Islet of Langerhans (tissue), 1 donor: Measurements from ENCODE around the gene SRD5A3.
"Not testable (repeated sequence)": the region's sequence is repeated elsewhere in the genome, so short reads cannot be mapped to it uniquely, and the experiment has no call there.

Source experiments
- FAIRE-seq: peaks from one replicate; lab custom pipeline; 2011; peaks lifted over from hg19 to GRCh38; lab: Jason Lieb, UNC

The SRD5A3 gene

DNA sequence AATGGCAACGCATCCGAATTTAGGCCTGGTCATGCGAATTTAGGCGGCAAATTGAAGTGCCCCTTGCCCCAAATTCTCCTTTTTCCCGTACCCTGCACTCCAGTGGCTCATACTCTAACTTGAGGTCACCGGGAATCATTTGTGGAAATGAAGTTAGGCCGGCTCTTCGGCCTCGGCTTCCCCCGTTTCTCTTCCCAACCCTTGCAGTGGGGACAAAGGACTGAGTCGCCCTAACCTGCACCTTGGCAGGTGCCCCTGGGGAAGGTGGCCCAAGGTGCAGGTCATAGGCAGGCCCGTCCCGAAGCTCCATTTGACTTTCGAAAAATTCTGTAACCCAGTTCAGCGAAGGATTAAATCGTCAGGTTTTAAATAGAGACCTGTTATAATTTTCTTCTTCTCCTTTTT lies 811 bp downstream of the SRD5A3 start:
- FAIRE-seq, result no peak

DNA sequence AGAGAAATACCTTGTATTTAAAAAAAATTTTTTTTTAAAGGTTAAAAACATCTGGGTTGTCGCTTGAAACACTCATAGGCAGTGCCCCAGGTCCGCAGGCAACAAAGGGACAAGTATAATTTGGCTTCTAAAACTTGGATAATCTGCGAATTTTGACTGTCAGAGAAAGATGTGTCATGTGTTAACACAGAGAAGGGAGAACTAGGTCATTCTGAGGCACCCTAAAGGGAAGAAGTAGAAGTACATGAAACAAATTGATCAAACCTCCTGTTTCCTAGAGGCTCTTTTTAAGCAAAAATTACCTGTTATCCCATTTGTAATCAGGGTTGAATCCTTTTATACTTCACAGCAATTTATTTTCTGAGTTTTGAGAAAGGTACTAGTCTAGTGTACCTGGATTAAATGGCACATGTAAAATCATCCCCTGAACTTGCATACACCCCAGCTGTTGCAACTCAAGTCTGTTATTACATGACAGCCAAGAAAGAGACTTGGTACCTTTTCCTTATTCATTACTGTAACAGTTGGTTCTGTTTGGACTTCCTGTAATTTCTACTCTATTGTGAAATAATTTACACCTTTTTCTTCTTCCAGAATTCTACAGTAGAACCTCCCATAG lies 1.7 kb downstream of the SRD5A3 start:
- no peak for FAIRE-seq

DNA sequence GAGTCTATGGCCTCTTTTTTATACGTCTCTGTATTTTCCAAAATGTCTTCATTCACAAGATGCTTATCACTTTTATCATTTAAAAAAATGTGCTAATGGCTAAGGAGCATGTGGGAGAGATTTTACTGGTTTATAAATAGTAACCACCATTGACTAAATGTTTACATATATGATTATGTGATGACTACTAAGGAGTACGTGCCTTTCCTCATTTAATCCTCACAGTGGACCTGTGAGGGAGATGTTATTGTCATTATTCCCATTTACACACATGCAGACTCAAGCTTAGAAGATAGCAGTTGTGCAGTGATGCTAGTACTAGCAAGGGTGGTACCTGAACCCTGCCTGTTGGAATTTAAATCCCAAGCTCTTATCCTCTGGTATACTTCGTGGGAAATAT lies 2.4 kb downstream of the SRD5A3 start:
- no peak for FAIRE-seq

DNA sequence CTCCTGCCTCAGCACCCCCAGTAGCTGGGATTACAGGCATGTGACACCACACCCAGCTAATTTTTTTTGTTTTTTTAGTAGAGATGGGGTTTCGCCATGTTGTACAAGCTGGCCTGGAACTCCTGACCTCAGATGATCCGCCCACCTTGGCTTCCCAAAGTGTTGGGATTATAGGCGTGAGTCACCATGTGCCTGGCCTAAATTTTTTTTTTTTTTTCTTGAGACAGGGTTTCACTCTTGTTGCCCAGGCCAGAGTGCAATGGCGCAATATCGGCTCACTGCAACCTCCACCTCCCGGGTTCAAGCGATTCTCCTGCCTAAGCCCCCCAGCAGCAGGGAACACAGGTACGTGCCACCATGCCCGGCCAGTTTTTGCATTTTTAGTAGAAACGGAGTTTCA lies 4.8 kb downstream of the SRD5A3 start:
- FAIRE-seq, result not testable (repeated sequence)

DNA sequence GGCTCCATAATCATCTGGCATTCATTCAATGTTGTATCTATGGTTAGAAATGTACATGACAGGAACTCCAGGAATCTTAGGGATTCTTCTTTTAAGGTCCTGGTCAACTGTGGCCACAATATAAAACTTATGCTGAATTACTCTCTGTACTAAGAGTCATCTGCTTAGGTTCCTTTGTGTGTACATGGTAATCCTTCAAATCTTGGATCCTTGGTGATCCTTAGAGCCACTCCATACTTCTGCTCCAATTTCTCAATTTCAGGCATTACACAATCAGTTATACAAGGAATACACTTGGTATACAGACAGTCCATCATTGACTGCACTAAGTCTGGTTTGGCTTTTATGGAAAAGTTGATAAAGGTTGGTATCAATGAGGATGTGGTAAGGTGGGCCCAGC lies 5.8 kb downstream of the SRD5A3 start:
- FAIRE-seq, result no peak

DNA sequence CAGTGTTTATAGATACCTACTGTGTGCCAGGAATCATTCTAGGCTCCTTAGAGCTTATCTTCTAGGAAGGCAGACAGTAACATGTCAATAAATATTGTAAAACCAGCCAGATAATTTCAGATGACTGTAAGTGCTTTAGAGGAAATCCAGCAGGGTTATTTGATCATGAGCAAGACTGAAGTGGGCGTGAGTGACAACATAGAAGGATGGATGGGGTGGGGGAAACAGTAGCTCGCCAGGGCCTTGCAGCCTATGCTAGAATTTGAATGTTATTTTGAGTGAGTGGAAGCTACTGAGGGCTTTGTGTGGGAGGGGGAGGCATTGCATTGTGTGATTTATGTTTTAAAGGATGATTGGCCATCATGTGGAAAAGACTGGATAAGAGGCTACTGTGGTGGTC lies 6.7 kb downstream of the SRD5A3 start:
- no peak for FAIRE-seq

DNA sequence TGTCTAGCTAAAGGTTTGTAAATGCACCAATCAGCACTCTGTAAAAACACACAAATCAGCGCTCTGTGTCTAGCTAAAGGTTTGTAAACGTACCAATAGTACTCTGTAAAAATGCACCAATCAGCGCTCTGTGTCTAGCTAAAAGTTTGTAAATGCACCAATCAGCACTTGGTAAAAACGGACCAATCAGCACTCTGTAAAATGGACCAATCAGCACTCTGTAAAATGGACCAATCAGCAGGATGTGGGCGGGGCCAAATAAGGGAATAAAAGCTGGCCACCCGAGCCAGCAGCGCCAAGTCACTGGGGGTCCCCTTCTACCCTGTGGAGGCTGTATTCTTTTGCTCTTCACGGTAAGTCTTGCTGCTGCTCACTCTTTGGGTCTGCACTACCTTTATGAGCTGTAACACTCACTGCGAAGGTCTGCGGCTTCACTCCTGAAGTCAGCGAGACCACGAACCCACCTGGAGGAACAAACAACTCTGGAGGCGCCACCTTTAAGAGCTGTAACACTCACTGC lies 7.2 kb downstream of the SRD5A3 start:
- FAIRE-seq, result not testable (repeated sequence)

DNA sequence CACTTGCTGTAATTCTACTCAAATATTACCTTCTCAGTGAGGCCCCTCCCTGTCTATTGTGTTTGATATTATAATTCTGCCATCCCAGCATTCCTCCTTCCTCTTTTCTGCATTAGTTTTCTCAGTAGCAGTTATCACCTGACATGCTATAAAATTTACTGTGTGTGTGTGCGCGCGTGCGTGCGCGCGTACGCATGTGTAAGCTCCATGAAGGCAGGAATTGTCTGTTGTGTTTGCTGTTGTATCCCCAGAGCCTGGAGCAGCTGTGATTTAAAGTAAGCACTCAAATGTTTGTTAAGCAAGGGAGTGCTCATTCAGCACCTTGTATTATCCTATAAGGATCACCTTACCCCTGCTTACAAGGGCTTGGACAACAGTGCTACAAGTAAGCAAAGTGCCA lies 8.6 kb downstream of the SRD5A3 start:
- FAIRE-seq, result no peak

DNA sequence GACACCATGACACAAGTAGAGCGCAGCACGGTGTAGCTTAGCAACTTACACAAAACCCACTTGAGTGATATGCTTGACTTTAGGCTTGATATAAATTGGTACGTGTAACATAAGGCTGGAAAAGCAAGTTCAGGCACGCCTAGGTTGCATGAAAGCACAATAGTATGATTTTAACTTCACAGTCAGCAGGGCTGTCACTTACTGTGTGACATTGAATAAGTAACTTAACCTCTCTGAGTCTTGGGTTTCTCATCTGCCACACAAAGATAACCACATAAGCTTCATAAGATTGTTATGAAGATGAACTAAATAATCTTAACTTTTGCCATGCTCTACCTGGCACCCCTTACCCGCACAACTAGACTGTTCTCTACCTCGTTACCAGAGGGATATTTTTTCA lies 9.5 kb downstream of the SRD5A3 start:
- no peak for FAIRE-seq

DNA sequence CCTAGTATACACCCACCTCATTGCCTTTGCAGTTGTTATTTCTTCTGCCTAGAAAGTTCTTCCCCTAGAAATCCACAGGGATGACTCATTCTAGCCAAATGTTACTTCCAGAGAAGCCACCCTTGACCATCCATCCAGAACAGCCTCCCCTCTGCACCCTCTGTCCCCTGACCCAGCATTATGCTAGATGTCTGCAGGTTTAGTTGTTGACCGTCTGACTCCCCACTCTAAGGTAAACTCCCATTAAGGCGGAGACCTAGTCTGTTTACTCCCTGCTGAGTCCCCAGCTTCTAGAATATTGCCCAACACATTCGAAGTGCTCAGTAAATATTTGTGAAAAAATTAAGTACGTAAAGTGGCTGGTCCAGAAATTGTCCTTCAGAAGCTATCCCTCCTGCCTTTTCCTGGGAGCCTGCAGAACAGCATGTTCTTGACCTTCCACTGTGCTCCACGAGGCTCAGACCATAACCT lies 11.0 kb downstream of the SRD5A3 start:
- FAIRE-seq, result no peak

DNA sequence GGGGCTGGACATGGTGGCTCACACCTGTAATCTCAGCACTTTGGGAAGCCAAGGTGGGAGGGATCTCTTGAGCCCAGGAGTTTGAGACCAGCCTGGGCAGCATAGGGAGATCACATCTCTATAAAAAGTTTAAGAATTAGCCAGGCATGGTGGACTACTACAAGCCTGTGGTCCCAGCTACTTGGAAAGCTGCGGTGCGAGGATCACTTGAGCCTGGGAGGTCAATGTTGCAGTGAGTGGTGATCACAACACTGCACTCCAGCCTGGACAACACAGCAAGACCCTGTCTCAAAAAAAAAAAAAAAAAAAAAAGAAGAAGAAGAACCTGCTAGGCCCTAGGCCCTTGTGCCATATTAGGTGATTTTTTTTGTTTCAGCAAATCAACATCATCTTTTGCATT lies 12.2 kb downstream of the SRD5A3 start:
- FAIRE-seq, result no peak

DNA sequence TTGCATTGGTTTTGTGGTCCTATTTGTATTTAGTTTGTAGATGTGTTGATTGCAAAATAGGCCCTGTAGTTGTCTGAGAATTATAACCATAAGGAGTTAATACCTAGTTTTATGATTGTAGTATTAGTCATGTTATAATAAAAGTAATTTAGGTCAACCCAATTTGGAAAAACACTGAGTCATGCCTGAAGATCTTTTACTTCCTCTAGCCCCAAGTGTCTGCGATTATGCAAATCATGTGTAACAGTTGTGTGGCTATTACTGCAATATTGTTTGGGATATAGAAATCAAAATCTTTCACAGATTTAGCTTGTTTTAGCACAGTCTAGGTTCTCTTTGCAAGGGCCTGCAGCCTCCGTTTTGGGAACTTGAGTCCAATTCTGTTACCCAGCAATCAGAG lies 12.6 kb downstream of the SRD5A3 start:
- FAIRE-seq, result peak; percentile 75

DNA sequence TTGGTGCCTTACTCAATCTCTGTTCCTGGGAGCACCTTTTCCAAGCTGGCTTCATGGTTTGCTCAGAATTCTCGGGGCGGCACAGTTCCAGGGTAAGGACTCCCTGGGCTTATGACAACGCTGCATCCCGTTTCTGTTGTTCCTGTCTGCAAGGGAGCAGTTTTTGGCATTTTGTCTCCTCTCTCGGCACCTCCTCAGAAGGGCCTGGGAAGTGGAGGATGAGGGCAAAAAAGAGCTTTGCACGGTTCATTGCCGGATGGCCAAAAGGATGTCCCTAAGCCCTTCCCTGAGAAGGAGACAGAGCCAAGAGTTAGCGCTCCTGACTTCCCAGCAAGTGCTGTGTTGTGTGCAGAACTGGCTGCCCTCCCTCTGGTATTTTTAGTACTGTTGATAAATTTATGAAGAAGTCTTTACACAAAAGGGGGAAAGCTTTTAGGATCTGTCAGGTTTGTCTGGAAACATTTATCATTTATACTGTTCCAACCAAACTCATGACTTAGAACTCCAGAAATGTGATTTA lies 13.4 kb downstream of the SRD5A3 start:
- no peak for FAIRE-seq

DNA sequence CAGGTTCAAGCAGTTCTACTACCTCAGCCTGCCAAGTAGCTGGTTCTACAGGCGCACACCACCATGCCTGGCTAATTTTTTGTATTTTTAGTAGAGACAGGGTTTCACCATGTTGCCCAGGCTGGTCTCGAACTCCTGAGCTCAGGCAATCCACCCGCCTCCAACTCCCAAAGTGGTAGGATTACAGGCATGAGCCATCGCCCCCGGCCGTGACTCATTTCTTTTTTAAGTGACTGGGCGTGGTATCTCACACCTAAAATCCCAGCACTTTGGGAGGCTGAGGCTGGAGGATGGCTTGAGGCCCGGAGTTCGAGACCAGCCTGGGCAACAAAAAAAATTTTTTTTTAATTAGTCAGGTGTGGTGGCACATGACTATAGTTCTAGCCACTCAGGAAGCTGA lies 16.9 kb downstream of the SRD5A3 start:
- not testable (repeated sequence) for FAIRE-seq

DNA sequence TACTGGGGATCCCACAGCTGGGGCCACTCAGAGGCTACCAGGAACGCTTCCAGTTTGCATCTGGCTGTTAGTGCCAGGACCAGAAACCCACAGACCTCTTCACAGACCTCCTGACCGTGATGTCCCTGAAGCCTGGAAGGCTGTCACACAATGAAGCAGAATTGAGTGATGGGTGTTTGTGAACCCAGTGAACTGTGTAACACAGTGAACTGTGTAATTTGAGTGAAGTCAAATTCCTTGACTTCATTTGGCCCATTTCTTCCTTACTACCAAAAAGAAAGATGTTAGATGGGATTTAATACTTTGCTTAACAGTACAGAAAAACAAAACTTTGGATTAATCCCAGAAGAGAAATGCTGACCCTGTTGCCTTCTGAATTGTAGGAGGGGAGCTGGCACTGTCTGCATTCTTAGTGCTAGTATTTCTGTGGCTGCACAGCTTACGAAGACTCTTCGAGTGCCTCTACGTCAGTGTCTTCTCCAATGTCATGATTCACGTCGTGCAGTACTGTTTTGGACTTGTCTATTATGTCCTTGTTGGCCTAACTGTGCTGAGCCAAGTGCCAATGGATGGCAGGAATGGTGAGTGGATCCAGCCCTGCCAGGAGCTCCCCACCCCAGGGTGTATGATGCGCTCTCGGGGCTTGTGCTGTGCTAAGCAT lies 17.8 kb downstream of the SRD5A3 start:
- FAIRE-seq, result no peak

DNA sequence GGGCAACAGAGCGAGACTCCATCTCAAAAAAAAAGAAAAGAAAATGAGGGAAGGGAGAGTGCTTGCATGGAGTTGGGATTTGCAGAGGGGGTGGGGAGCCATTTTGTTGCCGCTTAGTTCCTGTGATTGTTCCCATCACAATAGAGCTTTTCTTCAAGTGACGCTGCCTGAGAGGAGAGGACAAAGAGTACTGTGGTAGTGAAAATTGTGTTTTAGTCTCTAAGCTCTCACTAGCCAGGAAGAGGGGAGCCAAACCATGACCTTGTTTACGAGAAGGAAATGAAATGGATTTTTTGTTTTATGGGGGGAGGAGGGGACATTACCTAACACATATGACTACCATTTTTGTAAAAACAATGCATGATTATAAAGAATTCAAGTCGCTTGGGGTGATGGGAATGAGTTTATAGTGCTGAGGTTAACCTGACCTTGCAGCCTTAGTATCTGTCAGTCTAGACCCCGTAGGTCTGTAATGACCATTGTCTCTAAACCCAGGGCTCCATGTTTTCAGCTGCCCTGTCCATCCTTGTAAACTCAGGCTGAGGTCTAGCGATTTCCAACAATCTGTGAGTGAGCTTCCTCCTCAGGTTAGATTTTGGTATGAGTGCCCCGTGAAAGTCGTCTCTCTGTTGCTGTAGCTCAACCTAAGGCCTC lies 18.8 kb downstream of the SRD5A3 start:
- no peak for FAIRE-seq

DNA sequence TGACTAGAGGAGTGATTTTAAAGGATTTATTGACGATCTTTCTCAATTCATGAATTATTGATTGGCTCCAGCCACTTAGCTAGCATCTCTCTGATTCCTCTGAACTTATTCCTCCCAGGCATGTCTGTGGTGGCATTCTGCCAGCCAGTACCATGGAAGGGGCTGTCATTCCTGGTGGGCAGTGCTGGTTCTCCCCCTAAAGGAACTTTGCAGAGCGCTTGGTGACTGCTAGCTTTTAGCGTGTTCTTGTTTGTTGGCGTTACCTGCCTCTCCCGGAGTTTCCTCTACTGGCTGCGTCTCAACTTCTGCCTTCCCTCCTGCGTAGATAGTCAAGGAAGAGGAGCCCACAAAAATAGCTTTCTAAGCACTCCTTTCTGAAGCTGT lies 19.3 kb downstream of the SRD5A3 start:
- FAIRE-seq, result no peak

DNA sequence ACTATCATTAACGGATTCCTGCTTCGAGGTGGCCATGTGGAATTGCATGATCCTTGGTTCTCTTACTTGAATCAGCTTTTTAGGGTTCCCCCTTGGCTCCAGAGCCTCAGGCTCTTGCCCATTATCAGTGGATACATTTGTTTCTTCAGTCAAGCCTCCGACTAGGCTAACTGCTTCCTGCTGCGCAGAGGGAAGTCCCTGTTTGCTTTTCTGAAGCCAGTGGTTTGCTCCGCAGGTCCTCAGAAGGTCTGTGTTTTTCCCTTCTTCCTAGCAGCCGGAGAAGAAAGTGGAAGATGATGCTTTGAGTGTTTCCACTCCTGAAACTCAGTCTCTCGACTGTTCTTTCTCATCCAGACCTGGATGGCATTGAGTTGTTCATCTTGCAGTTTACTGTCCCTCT lies 20.6 kb downstream of the SRD5A3 start:
- FAIRE-seq, result no peak

DNA sequence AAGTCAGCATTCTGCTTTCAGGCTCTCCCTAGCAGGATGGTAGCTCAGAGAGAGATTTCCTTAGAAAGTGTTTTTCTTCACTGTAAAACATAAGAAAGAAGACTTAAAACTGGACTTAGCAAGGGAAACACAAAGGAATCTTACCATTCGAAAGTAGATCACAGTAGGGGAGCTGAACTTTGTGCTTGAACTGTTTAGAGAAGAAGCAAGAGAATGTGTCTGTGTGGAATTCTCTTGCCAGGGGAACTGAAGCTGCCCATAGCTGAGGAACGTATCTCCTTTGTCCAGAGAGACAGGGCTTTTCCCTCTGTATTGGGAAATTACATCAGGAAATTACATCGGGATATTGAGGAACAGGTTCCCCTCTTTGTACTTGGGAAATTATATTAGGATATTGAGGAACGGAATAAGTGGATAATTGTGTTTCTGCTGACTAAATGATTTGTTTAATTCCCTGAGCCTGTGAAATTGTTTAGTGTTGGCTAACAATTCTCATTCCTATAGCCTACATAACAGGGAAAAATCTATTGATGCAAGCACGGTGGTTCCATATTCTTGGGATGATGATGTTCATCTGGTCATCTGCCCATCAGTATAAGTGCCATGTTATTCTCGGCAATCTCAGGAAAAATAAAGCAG lies 21.2 kb downstream of the SRD5A3 start:
- FAIRE-seq, result no peak

DNA sequence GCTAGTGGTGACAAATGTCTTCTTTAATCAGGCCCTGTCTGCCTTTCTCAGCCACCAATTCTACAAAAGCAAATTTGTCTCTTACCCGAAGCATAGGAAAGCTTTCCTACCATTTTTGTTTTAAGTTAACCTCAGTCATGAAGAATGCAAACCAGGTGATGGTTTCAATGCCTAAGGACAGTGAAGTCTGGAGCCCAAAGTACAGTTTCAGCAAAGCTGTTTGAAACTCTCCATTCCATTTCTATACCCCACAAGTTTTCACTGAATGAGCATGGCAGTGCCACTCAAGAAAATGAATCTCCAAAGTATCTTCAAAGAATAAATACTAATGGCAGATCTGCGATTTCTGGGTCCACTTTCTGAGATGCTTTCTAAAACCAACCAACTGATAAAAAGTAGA lies 23.9 kb downstream of the SRD5A3 start:
- FAIRE-seq, result no peak

DNA sequence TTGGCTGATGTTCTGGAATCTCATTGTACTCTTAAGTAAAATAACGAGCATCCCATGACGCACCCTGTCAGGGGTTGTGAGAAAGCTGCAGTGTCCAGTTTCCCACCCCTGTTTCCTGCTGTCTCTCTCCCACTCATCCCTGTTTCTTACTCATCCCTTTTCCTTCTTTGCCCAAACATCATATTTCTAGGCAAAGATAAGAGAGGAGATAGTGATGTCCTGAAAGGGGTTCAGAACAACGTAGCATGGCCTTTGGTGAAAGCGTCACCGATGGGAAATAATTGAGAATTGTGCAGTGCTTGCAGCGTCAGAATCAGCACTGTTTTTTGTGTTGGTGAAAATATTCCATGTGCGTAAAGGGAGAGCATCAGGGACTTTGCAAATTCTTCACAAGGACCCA lies 26.2 kb downstream of the SRD5A3 start:
- no peak for FAIRE-seq

DNA sequence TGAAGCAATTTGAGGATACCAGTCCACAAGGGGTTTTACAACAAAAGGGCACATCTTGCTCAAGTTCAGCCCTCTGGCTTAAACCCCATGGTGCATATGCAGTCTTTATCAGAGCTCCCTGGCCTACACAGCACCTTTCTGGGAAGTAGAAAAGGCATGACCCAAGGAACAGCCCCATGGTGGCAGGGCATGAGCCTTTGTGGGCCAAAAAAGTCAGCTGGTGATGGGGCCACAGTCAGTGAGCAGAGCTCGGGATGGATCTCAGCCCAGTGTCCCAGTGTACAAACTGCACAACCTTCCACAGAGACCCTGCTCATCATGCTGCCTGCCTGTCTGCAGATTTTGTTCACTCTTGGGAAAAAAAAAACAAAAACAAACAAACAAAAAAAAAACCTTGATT lies 27.4 kb downstream of the SRD5A3 start:
- FAIRE-seq, result no peak

DNA sequence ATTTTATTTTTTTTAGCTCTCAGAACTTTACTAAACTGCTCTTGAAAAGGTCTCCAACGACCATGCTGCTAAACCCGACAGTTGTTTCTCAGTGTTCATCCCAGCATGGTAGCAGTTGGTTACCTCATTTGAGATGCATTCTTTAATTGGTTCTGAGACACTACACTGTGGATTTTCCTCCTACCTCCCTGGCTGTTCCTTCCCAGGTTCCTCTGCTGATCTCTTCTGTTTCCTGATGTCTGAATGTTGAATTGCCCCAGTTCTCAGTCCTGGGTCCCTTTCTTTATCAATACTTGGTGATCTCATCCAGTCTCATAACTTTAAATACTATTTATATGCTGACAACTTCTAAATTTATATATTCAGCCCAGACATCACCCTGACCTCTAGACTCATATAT lies 30.7 kb downstream of the SRD5A3 start:
- no peak for FAIRE-seq
